K562 (cell line): Measurements from ENCODE around the gene ZNF574. TPM values are rescaled to one million over a fixed set of nuclear protein-coding genes. Genes with fewer than 3 reads are reported as not detected.

Source experiments
- DDX20 ChIP-seq: fragments of 450-650 bp; IDR thresholded peaks from 2 replicates; pipeline ENCODE4 v1.6.1; 2016; ENCODE audit warnings: missing genetic modification characterization, low read depth, mild to moderate bottlenecking, missing compliant biosample characterization, moderate library complexity
- FOXK1 ChIP-seq: sonication (generic); formaldehyde crosslinking; IDR thresholded peaks from 2 replicates; pipeline ENCODE4 v1.8.0; 2022; ENCODE audit warnings: missing genetic modification reagents, mild to moderate bottlenecking, borderline replicate concordance
- GABPB2 ChIP-seq: fragments of 250-450 bp; sonication (Bioruptor Pico); conservative IDR thresholded peaks from 2 replicates; pipeline ENCODE4 v1.5.1; 2021; ENCODE audit warnings: mild to moderate bottlenecking
- KAT7 ChIP-seq: sonication (generic); formaldehyde crosslinking; IDR thresholded peaks from 2 replicates; pipeline ENCODE4 v1.8.0; 2022; ENCODE audit warnings: missing genetic modification reagents, mild to moderate bottlenecking, borderline replicate concordance
- MAZ ChIP-seq, 2 experiments: fragments of 450-650 bp in 1 of 2; sonication (generic) in 1 of 2; formaldehyde crosslinking; IDR thresholded peaks in 1 of 2; conservative IDR thresholded peaks in 1 of 2; 2 replicates each; pipeline versions ENCODE4 v1.4.0 to v1.5.0; 2020; ENCODE audit warnings: mild to moderate bottlenecking in 1 of 2, missing genetic modification reagents in 1 of 2
- POU5F1 ChIP-seq: fragments of 150-350 bp; IDR thresholded peaks from 2 replicates; pipeline ENCODE4 v1.6.1; 2014; ENCODE audit warnings: borderline replicate concordance, low read length, low read depth, mild to moderate bottlenecking; ENCODE audit not compliant: partially characterized antibody
- RB1 ChIP-seq: fragments of 450-650 bp; IDR thresholded peaks from 2 replicates; pipeline ENCODE4 v1.6.1; 2017; ENCODE audit warnings: low read depth, mild to moderate bottlenecking
- TCF7L2 ChIP-seq: fragments of 150-350 bp; IDR thresholded peaks from 2 replicates; pipeline ENCODE4 v1.6.1; 2016; ENCODE audit warnings: low read depth, mild to moderate bottlenecking, low read length, moderate library complexity
- YY1 ChIP-seq, 3 experiments: IDR thresholded peaks; 2 replicates each; pipeline ENCODE4 v1.6.1; 2011; ENCODE audit warnings: low read length in 2 of 3, mild to moderate bottlenecking in 2 of 3, moderate library complexity in 2 of 3, borderline replicate concordance in 1 of 3, control low read depth in 1 of 3, low read depth in 1 of 3; ENCODE audit not compliant: insufficient read depth in 3 of 3, insufficient replicate concordance in 2 of 3, control insufficient read depth in 1 of 3, insufficient read length in 1 of 3; ENCODE audit errors: extremely low read depth in 1 of 3
- ZHX1 ChIP-seq: fragments of 150-350 bp; conservative IDR thresholded peaks from 2 replicates; pipeline ENCODE4 v1.6.1; 2014; ENCODE audit warnings: low read length
- ZKSCAN1 ChIP-seq: fragments of 150-350 bp; IDR thresholded peaks from 2 replicates; pipeline ENCODE4 v1.6.1; 2016; ENCODE audit warnings: low read depth, low read length
- ZNF263 ChIP-seq: sonication (generic); formaldehyde crosslinking; IDR thresholded peaks from 2 replicates; pipeline ENCODE4 v1.8.0; 2022; ENCODE audit warnings: mild to moderate bottlenecking, missing genetic modification reagents, borderline replicate concordance
- ZNF76 ChIP-seq: fragments of 250-450 bp; sonication (Bioruptor Pico); IDR thresholded peaks from 2 replicates; pipeline ENCODE4 v1.4.0; 2020; ENCODE audit warnings: mild to moderate bottlenecking, moderate library complexity, borderline replicate concordance
- ZZZ3 ChIP-seq: fragments of 450-650 bp; IDR thresholded peaks from 2 replicates; pipeline ENCODE4 v1.6.1; 2016; ENCODE audit warnings: antibody characterized with exemption, mild to moderate bottlenecking, moderate library complexity
- polyA plus RNA-seq, 8 experiments: library from polyadenylated mRNA; depleted of rRNA in 4 of 8; stranded (reverse) in 5 of 8; unstranded in 3 of 8; fragments of >200 nt; fragmentation: Nextera tagmentation in 2 of 8; fragmentation: Illumina TruSeq in 1 of 8; extraction: Ambion mirVana in 2 of 8; extraction: Trizol in 1 of 8; gene quantifications; 2 replicates each; pipeline versions ENCODE4 v1.2.1 to v1.2.3, GENCODE V29; 2011 to 2014; ENCODE audit warnings: inconsistent platforms in 1 of 8, missing spikeins in 1 of 8
- total RNA-seq, 7 experiments: library from RNA; depleted of rRNA in 6 of 7; stranded (reverse); fragments of >200 nt in 6 of 7; fragmentation: Illumina TruSeq in 2 of 7; extraction: Trizol in 2 of 7; gene quantifications; 2 replicates each; pipeline versions ENCODE4 v1.2.1 to v1.2.3, GENCODE V29; 2011 to 2021; ENCODE audit warnings: low replicate concordance in 1 of 7
- TF ChIP-seq, protein P1 (sequence below): fragments of 450-650 bp; formaldehyde crosslinking; IDR thresholded peaks from 2 replicates; pipeline ENCODE4 v1.4.0; 2022; ENCODE audit warnings: missing genetic modification characterization
- TF ChIP-seq, protein P2 (sequence below): fragments of 250-450 bp; sonication (Bioruptor Pico); IDR thresholded peaks from 2 replicates; pipeline ENCODE4 v1.5.0; 2021

ZNF574 gene
- total and polyA plus RNA-seq, 9 of the 15 experiments (the other 6 are each of a cell fraction or from before 2014, with no cell fraction given), result 0.24 to 20.7 (median 8.4) TPM

DNA sequence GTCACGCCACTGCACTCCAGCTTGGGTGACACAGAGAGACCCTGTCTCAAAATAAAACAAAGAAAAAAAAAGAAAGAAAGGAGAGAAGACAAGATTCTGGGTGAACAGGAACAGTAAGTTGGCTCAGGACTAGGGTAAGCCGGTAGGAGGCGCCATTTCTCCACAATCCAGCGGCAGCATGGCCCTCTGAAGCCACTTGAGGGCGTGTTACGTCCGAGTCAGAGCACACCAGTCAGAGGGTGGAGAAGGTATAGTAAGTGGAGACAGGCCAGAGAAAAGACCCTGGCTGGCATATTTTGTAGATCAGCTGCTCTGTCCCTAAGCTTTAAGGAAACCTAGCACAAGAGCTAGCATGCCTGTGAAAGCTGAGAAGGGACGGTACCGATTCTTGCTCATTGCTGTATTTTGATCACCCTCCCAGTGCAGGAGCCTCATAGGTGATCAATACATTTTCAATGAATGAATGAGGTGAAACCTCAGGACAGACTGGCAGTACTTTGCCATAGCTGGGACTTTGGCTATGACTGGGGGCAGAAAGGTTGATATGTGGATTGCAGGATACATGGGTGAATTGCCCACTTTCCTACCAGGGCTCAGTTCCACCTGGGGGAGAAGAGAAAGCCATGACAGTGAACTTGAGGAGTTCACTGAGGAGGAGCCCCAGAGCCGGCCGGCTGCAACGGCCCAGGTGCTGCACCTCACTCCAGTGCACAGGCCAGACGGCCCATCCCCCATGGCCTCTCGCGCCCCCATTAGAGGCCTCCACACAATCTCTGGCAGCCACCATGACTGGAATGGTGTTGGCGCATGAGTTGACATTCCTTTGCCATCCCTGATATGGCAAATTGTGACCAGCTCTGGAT lies 32.8 kb downstream of the ZNF574 start (continued):
- no peak for TF ChIP-seq ZHX1
- no peak for TF ChIP-seq GABPB2
- no peak for TF ChIP-seq TCF7L2
- peak; percentile 68 for TF ChIP-seq RB1
- peak in 1 of 3 experiments; percentile 55 for TF ChIP-seq YY1 (IDR thresholded peaks at IDR 0.05; ENCODE audit: borderline replicate concordance in 1 of 3, control insufficient read depth in 1 of 3, extremely low read depth in 1 of 3, insufficient read depth in 3 of 3, insufficient read length in 1 of 3, insufficient replicate concordance in 2 of 3, low read depth in 1 of 3, low read length in 2 of 3)
- TF ChIP-seq ZNF76 (CRISPR knock-in tag), result no peak
- no peak for TF ChIP-seq DDX20 (tag)
- TF ChIP-seq FOXK1 (CRISPR knock-in tag), result no peak
- TF ChIP-seq KAT7 (CRISPR knock-in tag), result no peak
- no peak for TF ChIP-seq POU5F1
- no peak for TF ChIP-seq ZNF263 (CRISPR knock-in tag)
- peak in 1 of 2 experiments; percentile 55; a peak in 1 of 4 replicates for TF ChIP-seq MAZ (CRISPR knock-in tag; conservative IDR thresholded peaks at IDR 0.05 in 1 of 2, IDR thresholded peaks at IDR 0.05 in 1 of 2)
- TF ChIP-seq ZKSCAN1, result 0 out of 2 replicates have a peak, but pooled peaks have one; percentile 25
- no peak for TF ChIP-seq ZZZ3
- TF ChIP-seq, protein P1, sequence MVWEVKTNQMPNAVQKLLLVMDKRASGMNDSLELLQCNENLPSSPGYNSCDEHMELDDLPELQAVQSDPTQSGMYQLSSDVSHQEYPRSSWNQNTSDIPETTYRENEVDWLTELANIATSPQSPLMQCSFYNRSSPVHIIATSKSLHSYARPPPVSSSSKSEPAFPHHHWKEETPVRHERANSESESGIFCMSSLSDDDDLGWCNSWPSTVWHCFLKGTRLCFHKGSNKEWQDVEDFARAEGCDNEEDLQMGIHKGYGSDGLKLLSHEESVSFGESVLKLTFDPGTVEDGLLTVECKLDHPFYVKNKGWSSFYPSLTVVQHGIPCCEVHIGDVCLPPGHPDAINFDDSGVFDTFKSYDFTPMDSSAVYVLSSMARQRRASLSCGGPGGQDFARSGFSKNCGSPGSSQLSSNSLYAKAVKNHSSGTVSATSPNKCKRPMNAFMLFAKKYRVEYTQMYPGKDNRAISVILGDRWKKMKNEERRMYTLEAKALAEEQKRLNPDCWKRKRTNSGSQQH (CRISPR knock-in tag), result no peak
- TF ChIP-seq, protein P2, sequence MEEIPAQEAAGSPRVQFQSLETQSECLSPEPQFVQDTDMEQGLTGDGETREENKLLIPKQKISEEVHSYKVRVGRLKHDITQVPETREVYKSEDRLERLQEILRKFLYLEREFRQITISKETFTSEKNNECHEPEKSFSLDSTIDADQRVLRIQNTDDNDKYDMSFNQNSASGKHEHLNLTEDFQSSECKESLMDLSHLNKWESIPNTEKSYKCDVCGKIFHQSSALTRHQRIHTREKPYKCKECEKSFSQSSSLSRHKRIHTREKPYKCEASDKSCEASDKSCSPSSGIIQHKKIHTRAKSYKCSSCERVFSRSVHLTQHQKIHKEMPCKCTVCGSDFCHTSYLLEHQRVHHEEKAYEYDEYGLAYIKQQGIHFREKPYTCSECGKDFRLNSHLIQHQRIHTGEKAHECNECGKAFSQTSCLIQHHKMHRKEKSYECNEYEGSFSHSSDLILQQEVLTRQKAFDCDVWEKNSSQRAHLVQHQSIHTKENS, result no peak
